ENCODE data around the gene CPNE5.

The CPNE5 gene

DNA sequence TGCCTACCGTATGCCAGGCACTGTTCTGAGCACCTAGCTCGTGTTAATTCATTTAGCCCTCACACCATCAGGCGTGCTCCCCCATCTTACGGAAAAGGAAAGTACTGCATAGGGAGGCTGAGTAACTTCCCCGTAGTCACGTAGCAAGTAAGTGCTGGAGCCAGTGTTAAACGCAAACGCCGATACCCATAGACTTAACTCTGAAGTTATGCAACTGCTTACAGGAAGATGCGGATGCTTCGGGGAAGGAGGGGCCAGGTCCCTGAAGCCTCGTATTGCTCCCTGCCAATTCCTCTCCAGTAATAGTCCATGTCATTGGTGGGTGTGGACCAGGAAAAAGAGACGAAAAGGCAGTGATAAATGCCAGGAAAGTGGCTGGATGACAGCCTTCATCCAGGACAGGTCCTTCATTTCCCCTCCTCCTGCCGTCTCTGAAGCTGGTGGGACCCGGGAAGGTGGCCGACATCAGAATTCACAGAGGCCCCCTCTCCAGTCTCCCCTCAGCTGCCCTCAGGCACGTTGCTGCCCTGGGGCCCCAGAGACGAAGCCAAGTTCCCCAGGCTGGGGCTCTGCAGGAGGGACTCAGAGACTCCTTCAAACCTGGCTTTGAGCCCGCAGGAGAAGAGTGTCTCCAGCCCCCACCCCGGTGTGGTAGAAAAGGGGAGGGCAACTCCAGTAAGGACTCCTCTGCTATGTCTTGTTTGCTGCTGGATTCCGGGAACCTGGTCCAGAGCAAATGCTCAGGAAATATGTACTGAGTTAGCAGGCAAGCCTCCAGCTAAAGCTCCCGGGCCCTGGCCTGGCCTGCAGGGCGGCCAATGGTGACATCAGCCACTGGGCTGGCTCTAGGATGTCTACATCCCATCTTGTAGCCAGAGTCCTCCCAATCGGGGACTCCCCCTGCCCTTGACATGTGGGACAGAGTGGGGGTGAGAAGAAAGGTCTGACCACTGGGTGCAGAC is 103.9 kb downstream of the CPNE5 start:
- Histone ChIP-seq H3K4me3 (ENCODE audit: low read length) (no peak overlapping the region), H3K9ac (ENCODE audit: low read length) (no peak overlapping the region), H3K4me2 (ENCODE audit: low read length) (peak overlapping the region; percentile 16)

DNA sequence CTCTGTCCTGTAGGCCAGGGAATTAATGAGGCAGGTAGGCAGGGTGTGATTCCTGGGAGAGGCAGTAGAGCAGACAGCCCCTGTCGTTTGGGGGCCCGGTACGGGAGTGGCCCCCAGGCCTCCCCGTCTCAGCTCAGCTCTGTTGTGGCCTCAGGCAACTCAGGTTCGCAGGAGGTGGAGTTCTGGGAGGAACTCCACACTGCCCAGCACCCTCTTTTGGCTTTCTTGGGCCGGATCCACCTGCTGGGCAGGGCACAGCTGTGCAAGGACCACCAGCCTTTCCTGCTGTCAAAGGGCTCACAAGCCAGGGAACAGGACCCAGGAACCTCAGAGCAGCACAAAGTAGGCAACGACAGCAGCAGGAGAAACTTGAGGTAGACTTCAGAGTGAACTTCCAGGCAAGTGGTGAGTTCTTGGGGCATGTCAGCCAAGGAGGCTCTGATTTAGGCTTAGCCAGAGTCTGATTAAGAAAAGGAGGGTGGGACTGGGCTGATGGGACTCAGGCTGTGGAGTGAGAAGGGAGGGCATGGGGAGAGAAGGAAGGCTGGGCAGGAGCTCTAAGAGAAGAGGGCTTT is 104.7 kb downstream of the CPNE5 start:
- Histone ChIP-seq H3K4me2 (ENCODE audit: low read length) (peak overlapping the region; percentile 16; the same call in 1 of the 2 replicates), H3K79me2 (ENCODE audit: low read length) (no peaks in the 10 kb centered on the region), H3K27ac (ENCODE audit: low read length) (no peak overlapping the region), H3K9ac (ENCODE audit: low read length) (no peak overlapping the region), H3K9me3 (ENCODE audit: insufficient read depth, low read length) (no peaks in the 10 kb centered on the region), H4K20me1 (ENCODE audit: insufficient read depth, low read length) (no peaks in the 10 kb centered on the region), H2AFZ (ENCODE audit: low read depth, low read length) (no peak overlapping the region), H3K36me3 (replicated peaks; ENCODE audit: low read depth, low read length) (no peaks in the 10 kb centered on the region), H3K27me3 (ENCODE audit: low read depth, low read length) (no peaks in the 10 kb centered on the region), H3K4me3 (ENCODE audit: low read length) (no peak overlapping the region), H3K4me1 (ENCODE audit: low read length) (no peaks in the 10 kb centered on the region; the same call in 1 of the 2 replicates)
- TF ChIP-seq, protein P1, sequence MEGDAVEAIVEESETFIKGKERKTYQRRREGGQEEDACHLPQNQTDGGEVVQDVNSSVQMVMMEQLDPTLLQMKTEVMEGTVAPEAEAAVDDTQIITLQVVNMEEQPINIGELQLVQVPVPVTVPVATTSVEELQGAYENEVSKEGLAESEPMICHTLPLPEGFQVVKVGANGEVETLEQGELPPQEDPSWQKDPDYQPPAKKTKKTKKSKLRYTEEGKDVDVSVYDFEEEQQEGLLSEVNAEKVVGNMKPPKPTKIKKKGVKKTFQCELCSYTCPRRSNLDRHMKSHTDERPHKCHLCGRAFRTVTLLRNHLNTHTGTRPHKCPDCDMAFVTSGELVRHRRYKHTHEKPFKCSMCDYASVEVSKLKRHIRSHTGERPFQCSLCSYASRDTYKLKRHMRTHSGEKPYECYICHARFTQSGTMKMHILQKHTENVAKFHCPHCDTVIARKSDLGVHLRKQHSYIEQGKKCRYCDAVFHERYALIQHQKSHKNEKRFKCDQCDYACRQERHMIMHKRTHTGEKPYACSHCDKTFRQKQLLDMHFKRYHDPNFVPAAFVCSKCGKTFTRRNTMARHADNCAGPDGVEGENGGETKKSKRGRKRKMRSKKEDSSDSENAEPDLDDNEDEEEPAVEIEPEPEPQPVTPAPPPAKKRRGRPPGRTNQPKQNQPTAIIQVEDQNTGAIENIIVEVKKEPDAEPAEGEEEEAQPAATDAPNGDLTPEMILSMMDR (IDR thresholded peaks at IDR 0.05; ENCODE audit: low read depth, low read length), result no peak
- no peak for TF ChIP-seq EZH2phosphoT487 (IDR thresholded peaks at IDR 0.05; ENCODE audit: low read depth)

More for the DNA sequence above, 103.9 kb downstream of the CPNE5 start:
- H3K27me3 ChIP-seq (ENCODE audit: low read depth, low read length), result no peaks in the 10 kb centered on the region
- no peaks in the 10 kb centered on the region for H4K20me1 ChIP-seq (ENCODE audit: insufficient read depth, low read length)
- H3K79me2 ChIP-seq (ENCODE audit: low read length), result no peaks in the 10 kb centered on the region
- H3K9me3 ChIP-seq (ENCODE audit: insufficient read depth, low read length), result no peaks in the 10 kb centered on the region
- H3K36me3 ChIP-seq (replicated peaks; ENCODE audit: low read depth, low read length), result no peaks in the 10 kb centered on the region
- no peak overlapping the region for H3K27ac ChIP-seq (ENCODE audit: low read length)
- no peak overlapping the region for H2AFZ ChIP-seq (ENCODE audit: low read depth, low read length)
- no peaks in the 10 kb centered on the region; the same call in 1 of the 2 replicates for H3K4me1 ChIP-seq (ENCODE audit: low read length)
- TF ChIP-seq EZH2phosphoT487 (IDR thresholded peaks at IDR 0.05; ENCODE audit: low read depth), result no peak
- TF ChIP-seq, protein P1 (IDR thresholded peaks at IDR 0.05; ENCODE audit: low read depth, low read length), result no peak

DNA sequence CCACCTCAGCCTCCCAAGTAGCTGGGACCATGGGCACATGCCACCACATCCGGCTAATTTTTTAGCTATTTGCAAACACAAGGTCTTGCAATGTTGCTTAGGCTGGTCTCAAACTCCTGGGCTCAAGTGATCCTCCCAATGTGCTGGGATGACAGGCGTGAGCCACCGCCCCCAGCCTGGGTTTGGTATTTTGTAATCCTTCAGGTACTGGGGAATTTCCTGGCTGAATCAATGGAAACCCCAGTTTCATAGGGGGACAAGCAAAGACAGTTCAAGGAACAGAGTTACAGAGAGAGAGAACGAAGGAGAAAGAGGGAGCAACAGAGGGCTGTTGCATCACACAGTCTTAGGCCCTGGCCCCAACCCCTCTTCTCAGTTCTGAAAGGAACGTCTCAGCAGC is 105.9 kb downstream of the CPNE5 start:
- H3K4me2 ChIP-seq (ENCODE audit: low read length), result no peak overlapping the region
- H3K9me3 ChIP-seq (ENCODE audit: insufficient read depth, low read length), result no peaks in the 10 kb centered on the region
- H3K27ac ChIP-seq (ENCODE audit: low read length), result no peak overlapping the region
- H3K27me3 ChIP-seq (ENCODE audit: low read depth, low read length), result no peaks in the 10 kb centered on the region
- H3K79me2 ChIP-seq (ENCODE audit: low read length), result no peaks in the 10 kb centered on the region
- no peak overlapping the region for H2AFZ ChIP-seq (ENCODE audit: low read depth, low read length)
- TF ChIP-seq EZH2phosphoT487 (IDR thresholded peaks at IDR 0.05; ENCODE audit: low read depth), result no peak
- TF ChIP-seq, protein P1 (IDR thresholded peaks at IDR 0.05; ENCODE audit: low read depth, low read length), result no peak
- no peak overlapping the region for H3K9ac ChIP-seq (ENCODE audit: low read length)
- peaks cover 10% of the 10 kb centered on the region for H3K4me1 ChIP-seq (ENCODE audit: low read length)
- no peaks in the 10 kb centered on the region for H4K20me1 ChIP-seq (ENCODE audit: insufficient read depth, low read length)
- no peaks in the 10 kb centered on the region for H3K36me3 ChIP-seq (replicated peaks; ENCODE audit: low read depth, low read length)
- no peak overlapping the region for H3K4me3 ChIP-seq (ENCODE audit: low read length)

DNA sequence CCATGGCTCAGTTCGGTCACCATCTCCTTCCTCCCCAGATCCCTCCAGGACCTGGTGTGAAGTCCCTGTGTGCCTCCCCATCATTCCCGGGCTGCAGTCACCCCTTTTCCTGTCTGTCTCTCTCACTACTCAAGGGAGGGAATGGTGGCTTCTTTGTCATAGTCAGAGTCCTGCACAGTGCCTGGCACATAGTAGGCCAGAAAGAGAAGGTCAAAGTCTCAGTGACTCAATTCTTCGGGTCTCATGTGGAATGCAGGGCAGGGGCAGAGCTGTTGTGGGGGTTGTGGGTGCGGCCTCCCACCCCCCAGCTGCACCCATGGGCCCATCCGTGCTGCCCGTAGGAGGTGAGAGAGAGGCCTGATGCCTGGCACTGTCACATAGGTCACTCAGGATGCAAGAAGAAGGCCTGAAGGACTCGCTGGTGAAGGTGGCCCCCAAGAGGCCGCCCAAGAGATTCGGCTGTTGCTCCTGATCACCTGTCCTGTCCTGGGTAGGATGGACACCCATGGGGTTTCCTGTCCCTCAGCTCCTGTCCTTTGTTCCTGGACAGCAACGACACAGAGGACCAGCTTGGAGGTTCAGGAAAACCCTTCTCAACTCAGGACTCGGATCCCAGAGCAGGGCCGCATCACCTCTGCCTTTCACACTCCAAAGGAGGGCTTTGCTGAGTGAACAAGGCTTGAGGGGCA is 107.5 kb downstream of the CPNE5 start:
- TF ChIP-seq, protein P1 (IDR thresholded peaks at IDR 0.05; ENCODE audit: low read depth, low read length), result peak; percentile 33
- TF ChIP-seq EZH2phosphoT487 (IDR thresholded peaks at IDR 0.05; ENCODE audit: low read depth), result no peak
- Histone ChIP-seq H3K4me3 (ENCODE audit: low read length) (no peak overlapping the region), H3K27ac (ENCODE audit: low read length) (no peak overlapping the region), H2AFZ (ENCODE audit: low read depth, low read length) (no peak overlapping the region), H3K4me2 (ENCODE audit: low read length) (no peak overlapping the region), H3K79me2 (ENCODE audit: low read length) (no peaks in the 10 kb centered on the region), H4K20me1 (ENCODE audit: insufficient read depth, low read length) (no peaks in the 10 kb centered on the region), H3K4me1 (ENCODE audit: low read length) (peaks cover 25% of the 10 kb centered on the region), H3K36me3 (replicated peaks; ENCODE audit: low read depth, low read length) (no peaks in the 10 kb centered on the region), H3K9me3 (ENCODE audit: insufficient read depth, low read length) (no peaks in the 10 kb centered on the region), H3K27me3 (ENCODE audit: low read depth, low read length) (no peaks in the 10 kb centered on the region), H3K9ac (ENCODE audit: low read length) (no peak overlapping the region)

Data from OCI-LY3 (cell line).